B cell (primary cell): ENCODE results near the gene SLC7A5. TPM values are rescaled to one million over a fixed set of nuclear protein-coding genes. Genes with fewer than 3 reads are reported as not detected.

Source experiments
- ATAC-seq: fragments of 200-7000 bp; cut with Tn5 transposase; one replicate; pipeline ENCODE4 v1.10.0; 2021; ENCODE audit warnings: low read depth, mild to moderate bottlenecking, moderate number of reproducible peaks, moderate library complexity
- CTCF ChIA-PET: fragments of 350-600 bp; sonication (Branson Sonifier 250); formaldehyde crosslinking; loops from one replicate; lab custom pipeline; 2021; ENCODE audit warnings: antibody characterized with exemption, inconsistent platforms; lab: Charles Lee
- POLR2A ChIA-PET: fragments of 350-600 bp; sonication (Branson Sonifier 250); formaldehyde crosslinking; loops from one replicate; lab custom pipeline; 2021; ENCODE audit warnings: antibody characterized with exemption; lab: Charles Lee
- DNase-seq: peaks from one replicate; pipeline ENCODE4 v3.0.0; 2013
- H2AFZ ChIP-seq: 2 replicates; pipeline ENCODE4 v1.6.1; 2012; ENCODE audit warnings: mild to moderate bottlenecking, low read depth, low read length; ENCODE audit not compliant: insufficient read depth, poor library complexity, severe bottlenecking
- H3K27ac ChIP-seq, 2 donors: 1 replicate in 1 of 2; 2 replicates in 1 of 2; pipeline ENCODE4 v1.5.1; 2012 to 2013; ENCODE audit warnings: low read length in 2 of 2, mild to moderate bottlenecking in 2 of 2, moderate library complexity in 1 of 2
- H3K27me3 ChIP-seq, 4 experiments: fragments of 200-600 bp in 1 of 4; sonication (generic) in 1 of 4; replicated peaks in 1 of 4; 1 replicate in 2 of 4; 2 replicates in 2 of 4; pipeline versions ENCODE4 v1.6.1 to v1.7.0; 2013 to 2016; ENCODE audit warnings: low read length in 3 of 4, mild to moderate bottlenecking in 2 of 4, mixed read lengths in 1 of 4, moderate library complexity in 1 of 4; ENCODE audit not compliant: insufficient read depth in 4 of 4, control insufficient read depth in 3 of 4; ENCODE audit errors: control extremely low read depth in 1 of 4
- H3K36me3 ChIP-seq, 2 experiments: replicated peaks in 1 of 2; 1 replicate in 1 of 2; 2 replicates in 1 of 2; pipeline versions ENCODE4 v1.6.1 to v1.7.1; 2013; ENCODE audit warnings: low read length in 1 of 2; ENCODE audit not compliant: insufficient read depth in 2 of 2, control insufficient read depth in 1 of 2; ENCODE audit errors: control extremely low read depth in 1 of 2, extremely low read depth in 1 of 2
- H3K4me1 ChIP-seq, 2 donors: fragments of 200-600 bp in 1 of 2; sonication (generic) in 1 of 2; 1 replicate in 1 of 2; 2 replicates in 1 of 2; pipeline versions ENCODE4 v1.5.1 to v1.6.1; 2013 to 2017; ENCODE audit warnings: low read length in 2 of 2; ENCODE audit not compliant: control insufficient read depth in 2 of 2, insufficient read depth in 2 of 2
- H3K4me2 ChIP-seq: replicated peaks from 2 replicates; pipeline ENCODE3; 2012; ENCODE audit warnings: mild to moderate bottlenecking, low read depth, low read length; ENCODE audit not compliant: poor library complexity, severe bottlenecking
- H3K4me3 ChIP-seq, 5 experiments: fragments of 200-600 bp in 1 of 5; sonication (generic) in 1 of 5; 1 replicate in 3 of 5; 2 replicates in 2 of 5; pipeline versions ENCODE4 v1.5.1 to v1.7.0; 2011 to 2016; ENCODE audit warnings: low read length in 4 of 5, mild to moderate bottlenecking in 4 of 5, low read depth in 2 of 5, control low read depth in 1 of 5, moderate library complexity in 1 of 5; ENCODE audit not compliant: insufficient read depth in 1 of 5; ENCODE audit errors: control extremely low read depth in 1 of 5, extremely low read depth in 1 of 5
- H3K79me2 ChIP-seq: fragments of 200-600 bp; sonication (generic); one replicate; pipeline ENCODE4 v1.6.0; 2016; ENCODE audit warnings: low read length; ENCODE audit not compliant: control insufficient read depth, insufficient read depth
- H3K9ac ChIP-seq: fragments of 200-600 bp; sonication (generic); 2 replicates; pipeline ENCODE4 v1.6.1; 2017; ENCODE audit warnings: mild to moderate bottlenecking, low read length, moderate library complexity
- H3K9me3 ChIP-seq, 3 donors: one replicate each; pipeline versions ENCODE4 v1.6.1 to v1.7.1; 2013; ENCODE audit warnings: low read length in 2 of 3; ENCODE audit not compliant: control insufficient read depth in 2 of 3, insufficient read depth in 1 of 3; ENCODE audit errors: control extremely low read depth in 1 of 3
- H4K20me1 ChIP-seq: 2 replicates; pipeline ENCODE4 v1.6.0; 2012; ENCODE audit warnings: mild to moderate bottlenecking, low read length; ENCODE audit not compliant: insufficient read depth, control insufficient read depth, poor library complexity, severe bottlenecking
- H3K27ac Mint-ChIP-seq: one replicate; pipeline ENCODE4 v1.8.0; 2021; ENCODE audit warnings: mixed read lengths
- H3K27me3 Mint-ChIP-seq: one replicate; pipeline ENCODE4 v1.8.0; 2021; ENCODE audit warnings: mixed read lengths
- H3K4me1 Mint-ChIP-seq: one replicate; pipeline ENCODE4 v1.8.0; 2021; ENCODE audit warnings: mixed read lengths
- H3K4me3 Mint-ChIP-seq: one replicate; pipeline ENCODE4 v1.8.0; 2021; ENCODE audit warnings: mixed read lengths
- H3K9me3 Mint-ChIP-seq: one replicate; pipeline ENCODE4 v1.8.0; 2022; ENCODE audit warnings: mixed read lengths; ENCODE audit not compliant: insufficient read depth
- CTCF ChIP-seq: fragments of 200-600 bp; IDR thresholded peaks from one replicate; pipeline ENCODE4 v1.8.0; 2022; ENCODE audit warnings: antibody characterized with exemption, mild to moderate bottlenecking
- EZH2 ChIP-seq: IDR thresholded peaks from 2 replicates; pipeline ENCODE4 v1.6.1; 2012; ENCODE audit warnings: borderline replicate concordance, low read depth, mild to moderate bottlenecking, moderate library complexity, low read length; ENCODE audit not compliant: insufficient read depth, poor library complexity, severe bottlenecking
- whole genome bisulfite sequencing: methylation state at CpG from one replicate; pipeline ENCODE4 v1.1.5; 2013; ENCODE audit warnings: missing lambda C conversion rate; ENCODE audit not compliant: insufficient coverage; 5-methylcytosine and 5-hydroxymethylcytosine counted together
- intact Hi-C: fragments of 100-400 bp; cut with micrococcal nuclease; formaldehyde crosslinking; loops from one replicate; pipeline ENCODE4 v1.10.0; 2022
- polyA plus RNA-seq: library from polyadenylated mRNA; depleted of rRNA; stranded (reverse); fragments of >200 nt; gene quantifications from 2 replicates; pipeline ENCODE4 v1.2.3, GENCODE V29; 2012
- total RNA-seq, 2 donors: library from RNA; stranded (reverse); fragments of 120-200 nt in 1 of 2; gene quantifications; 1 replicate in 1 of 2; 2 replicates in 1 of 2; pipeline versions ENCODE4 v1.2.3 to v1.2.4, GENCODE V29; 2013 to 2022

The SLC7A5 gene
- total and polyA plus RNA-seq, 2 donors (not counting 1 experiment from before 2014, with no cell fraction given): 2.5 to 20.9 TPM

GRCh38 chr16:87791295-87792204 is 77.8 kb downstream of the SLC7A5 start:
- 94% methylated on average over 20 of the region's 32 CpGs for WGBS
- no peaks in the 10 kb centered on the region for H3K9me3 ChIP-seq
- POLR2A ChIA-PET: interaction anchor here (0.6 kb wide), 1 partner anchor 18 kb away, joined by 3 read pairs; no protein-coding TSS in a partner anchor

More at GRCh38 chr16:87791295-87792204, 77.8 kb downstream of the SLC7A5 start:
- CTCF ChIA-PET: interaction anchor here (0.9 to 4.1 kb wide), 3 partner anchors 11 to 84 kb away, joined by 3 to 23 read pairs (median 18); no protein-coding TSS in a partner anchor
- Histone ChIP-seq H3K79me2 (no peaks in the 10 kb centered on the region), H3K4me3 (no peak overlapping the region), H3K4me1 (no peaks in the 10 kb centered on the region), H3K36me3 (no peaks in the 10 kb centered on the region), H2AFZ (no peak overlapping the region), H3K4me2 (no peak overlapping the region), H4K20me1 (no peaks in the 10 kb centered on the region), H3K27ac (no peak overlapping the region), H3K27me3 (no peaks in the 10 kb centered on the region), H3K9ac (no peak overlapping the region)
- DNase-seq (no peak), ATAC-seq (no peak)
- intact Hi-C loops: no loop called here
- TF ChIP-seq EZH2 (no peak), CTCF (no peak)
- Mint-ChIP-seq H3K4me1 (no peaks in the 10 kb centered on the region), H3K9me3 (no peaks in the 10 kb centered on the region), H3K27me3 (no peaks in the 10 kb centered on the region), H3K4me3 (no peak overlapping the region), H3K27ac (no peak overlapping the region)
